K562 (cell line): Measurements from ENCODE around the gene KCNQ5. TPM values are rescaled to one million over a fixed set of nuclear protein-coding genes. Genes with fewer than 3 reads are reported as not detected.

Source experiments
- ATAC-seq: fragments of 200-7000 bp; cut with Tn5 transposase; 3 replicates; pipeline ENCODE4 v1.9.1; 2020; ENCODE audit warnings: moderate library complexity
- BruUV-seq: library from RNA; stranded (reverse); fragments of 400-500 nt; replicated peaks from 2 replicates; lab custom pipeline; 2021; lab: Mats Ljungman, UMichigan
- CTCF ChIA-PET: fragments of 300-600 bp; formaldehyde crosslinking; extraction: SDS; loops from one replicate; lab custom pipeline; 2021; ENCODE audit warnings: low intra/inter-chr PET ratio; lab: Yijun Ruan, JAX
- POLR2A ChIA-PET: fragments of 300-600, 350-650 bp; sonication (Branson Sonifier 250); formaldehyde crosslinking; extraction: SDS; loops from one replicate; lab custom pipeline; 2021; ENCODE audit warnings: antibody characterized with exemption, inconsistent platforms; lab: Yijun Ruan, JAX
- DNase-seq, 4 experiments: peaks; one replicate each; pipeline versions ENCODE4 v3.0.0 to v3.0.0-alpha.2; 2011 to 2018; ENCODE audit warnings: low spot score in 3 of 4, mixed read lengths in 3 of 4; ENCODE audit errors: extremely low read depth in 1 of 4
- FAIRE-seq: peaks from 2 replicates; lab custom pipeline; 2011; peaks lifted over from hg19 to GRCh38; lab: Jason Lieb, UNC
- H2AFZ ChIP-seq: 2 replicates; pipeline ENCODE4 v1.6.0; 2011; ENCODE audit warnings: low read depth, low read length, control low read depth, inconsistent platforms
- H3K27ac ChIP-seq: fragments of 200-600 bp; 3 replicates; pipeline ENCODE4 v1.8.0; 2011; ENCODE audit warnings: low read depth, mild to moderate bottlenecking, control low read depth, inconsistent platforms, low read length, moderate library complexity, mixed read lengths; ENCODE audit errors: extremely low read depth
- H3K27me3 ChIP-seq, 2 experiments: fragments of 300-600 bp in 1 of 2; 2 replicates in 1 of 2; 3 replicates in 1 of 2; pipeline versions ENCODE4 v1.6.0 to v1.8.0; 2011; ENCODE audit warnings: inconsistent platforms in 2 of 2, low read length in 2 of 2, mild to moderate bottlenecking in 1 of 2, mixed read lengths in 1 of 2, moderate library complexity in 1 of 2; ENCODE audit not compliant: control insufficient read depth in 2 of 2, insufficient read depth in 2 of 2
- H3K36me3 ChIP-seq: fragments of 300-600 bp; 3 replicates; pipeline ENCODE4 v1.8.0; 2011; ENCODE audit warnings: mild to moderate bottlenecking, low read length, inconsistent platforms; ENCODE audit not compliant: control insufficient read depth, insufficient read depth
- H3K4me1 ChIP-seq, 2 experiments: fragments of 200-600 bp in 1 of 2; replicated peaks in 1 of 2; 2 replicates in 1 of 2; 3 replicates in 1 of 2; pipeline versions ENCODE4 v1.5.1 to v1.8.0; 2011; ENCODE audit warnings: inconsistent platforms in 2 of 2, low read length in 2 of 2, mild to moderate bottlenecking in 1 of 2, mixed read lengths in 1 of 2, moderate library complexity in 1 of 2; ENCODE audit not compliant: control insufficient read depth in 2 of 2, insufficient read depth in 2 of 2
- H3K4me2 ChIP-seq: 2 replicates; pipeline ENCODE4 v1.6.1; 2011; ENCODE audit warnings: low read length, control low read depth, inconsistent platforms, mixed read lengths; ENCODE audit not compliant: insufficient read depth
- H3K4me3 ChIP-seq: fragments of 200-600 bp; sonication (generic), shearing (Covaris generic); 2 replicates; pipeline ENCODE4 v1.5.1; 2016; ENCODE audit warnings: control low read depth, inconsistent platforms
- H3K79me2 ChIP-seq: fragments of 200-600 bp; 3 replicates; pipeline ENCODE4 v1.8.0; 2011; ENCODE audit warnings: low read length, inconsistent platforms; ENCODE audit not compliant: control insufficient read depth, insufficient read depth
- H3K9ac ChIP-seq, 2 experiments: 2 replicates each; pipeline versions ENCODE4 v1.6.0 to v1.6.1; 2011; ENCODE audit warnings: low read depth in 2 of 2, low read length in 2 of 2, control low read depth in 1 of 2, inconsistent platforms in 1 of 2, mild to moderate bottlenecking in 1 of 2, mixed read lengths in 1 of 2; ENCODE audit not compliant: insufficient read depth in 1 of 2
- H3K9me1 ChIP-seq: one replicate; pipeline ENCODE4 v1.6.0; 2011; ENCODE audit warnings: inconsistent platforms, mild to moderate bottlenecking, low read length, moderate library complexity; ENCODE audit not compliant: control insufficient read depth, insufficient read depth
- H3K9me3 ChIP-seq: replicated peaks from 2 replicates; pipeline ENCODE4 v1.5.1; 2011; ENCODE audit warnings: low read depth, low read length, inconsistent platforms; ENCODE audit not compliant: control insufficient read depth, insufficient read depth
- H4K20me1 ChIP-seq: replicated peaks from 2 replicates; pipeline ENCODE4 v1.6.1; 2011; ENCODE audit warnings: low read length, inconsistent platforms, mixed read lengths; ENCODE audit not compliant: control insufficient read depth, insufficient read depth
- BCL6 ChIP-seq: fragments of 250-450 bp; sonication (Bioruptor Pico); IDR thresholded peaks from 2 replicates; pipeline ENCODE4 v1.4.0; 2020
- BCOR ChIP-seq: fragments of 450-650 bp; IDR thresholded peaks from 2 replicates; pipeline ENCODE4 v1.6.1; 2016
- BRD9 ChIP-seq: fragments of 450-650 bp; IDR thresholded peaks from 2 replicates; pipeline ENCODE4 v1.6.1; 2018; ENCODE audit warnings: low read depth; ENCODE audit not compliant: partially characterized antibody
- FOXM1 ChIP-seq, 2 experiments: fragments of 450-650 bp in 1 of 2; sonication (generic) in 1 of 2; formaldehyde crosslinking in 1 of 2; IDR thresholded peaks; 2 replicates each; pipeline versions ENCODE4 v1.6.1 to v1.9.0; 2017 to 2022; ENCODE audit warnings: low read depth in 2 of 2, mild to moderate bottlenecking in 2 of 2, missing genetic modification reagents in 1 of 2, moderate library complexity in 1 of 2
- HNRNPK ChIP-seq: fragments of 200-400 bp; formaldehyde crosslinking; IDR thresholded peaks from one replicate; pipeline ENCODE4 v1.6.1; 2018; ENCODE audit warnings: mild to moderate bottlenecking, low read depth, low read length; ENCODE audit not compliant: poor library complexity, severe bottlenecking
- NR2C1 ChIP-seq, 2 experiments: fragments of 450-650 bp; IDR thresholded peaks; 2 replicates each; pipeline ENCODE4 v1.6.1; 2017; ENCODE audit warnings: mild to moderate bottlenecking in 2 of 2, antibody characterized with exemption in 1 of 2, inconsistent platforms in 1 of 2, missing compliant biosample characterization in 1 of 2, missing genetic modification characterization in 1 of 2
- RBFOX2 ChIP-seq: fragments of 200-400 bp; formaldehyde crosslinking; IDR thresholded peaks from 2 replicates; pipeline ENCODE4 v1.6.1; 2017; ENCODE audit warnings: low read depth, mild to moderate bottlenecking, low read length, moderate library complexity
- SPI1 ChIP-seq: IDR thresholded peaks from 2 replicates; pipeline ENCODE4 v1.6.1; 2011; ENCODE audit warnings: low read depth, low read length, control low read depth, borderline replicate concordance
- TGIF2 ChIP-seq: sonication (generic); formaldehyde crosslinking; IDR thresholded peaks from 2 replicates; pipeline ENCODE4 v1.8.1; 2022; ENCODE audit warnings: mild to moderate bottlenecking, missing genetic modification reagents, moderate library complexity
- ZNF217 ChIP-seq: sonication (generic); formaldehyde crosslinking; IDR thresholded peaks from 2 replicates; pipeline ENCODE4 v1.8.0; 2022; ENCODE audit warnings: mild to moderate bottlenecking, missing genetic modification reagents
- ZNF408 ChIP-seq: fragments of 250-450 bp; sonication (Bioruptor Pico); IDR thresholded peaks from 2 replicates; pipeline ENCODE4 v1.4.0; 2020; ENCODE audit warnings: low read depth, mild to moderate bottlenecking, moderate library complexity
- ZNF444 ChIP-seq: fragments of 250-450 bp; sonication (Bioruptor Pico); IDR thresholded peaks from 2 replicates; pipeline ENCODE4 v1.4.0; 2020; ENCODE audit warnings: mild to moderate bottlenecking, moderate library complexity
- ZNF507 ChIP-seq: conservative IDR thresholded peaks from 2 replicates; pipeline ENCODE4 v1.6.1; 2017; ENCODE audit warnings: missing genetic modification characterization, missing compliant biosample characterization
- WGBS: fragments of 100-300 bp; shearing (Covaris generic); methylation state at CpG from one replicate; pipeline ENCODE4 v1.1.6; 2016; ENCODE audit warnings: low coverage, mixed read lengths; ENCODE audit not compliant: insufficient coverage; ENCODE audit errors: missing lambda C conversion rate; 5-methylcytosine and 5-hydroxymethylcytosine counted together
- in situ Hi-C: fragments of 300-500 bp; cut with MboI; formaldehyde crosslinking; loops from 4 replicates; pipeline ENCODE4 v1.15.0; 2018; ENCODE audit warnings: inconsistent platforms, mixed read lengths
- intact Hi-C: fragments of 100-400 bp; cut with micrococcal nuclease; formaldehyde crosslinking; loops from 2 replicates; pipeline ENCODE4 v1.14.2; 2022
- polyA plus RNA-seq, 8 experiments: library from polyadenylated mRNA; depleted of rRNA in 4 of 8; stranded (reverse) in 5 of 8; unstranded in 3 of 8; fragments of >200 nt; fragmentation: Nextera tagmentation in 2 of 8; fragmentation: Illumina TruSeq in 1 of 8; extraction: Ambion mirVana in 2 of 8; extraction: Trizol in 1 of 8; gene quantifications; 2 replicates each; pipeline versions ENCODE4 v1.2.1 to v1.2.3, GENCODE V29; 2011 to 2014; ENCODE audit warnings: inconsistent platforms in 1 of 8, missing spikeins in 1 of 8
- total RNA-seq, 7 experiments: library from RNA; depleted of rRNA in 6 of 7; stranded (reverse); fragments of >200 nt in 6 of 7; fragmentation: Illumina TruSeq in 2 of 7; extraction: Trizol in 2 of 7; gene quantifications; 2 replicates each; pipeline versions ENCODE4 v1.2.1 to v1.2.3, GENCODE V29; 2011 to 2021; ENCODE audit warnings: low replicate concordance in 1 of 7
- TF ChIP-seq, protein P1 (sequence below): fragments of 450-650 bp; IDR thresholded peaks from 2 replicates; pipeline ENCODE4 v1.6.1; 2018; ENCODE audit warnings: mild to moderate bottlenecking, low read depth; ENCODE audit not compliant: partially characterized antibody

Gene KCNQ5
- total and polyA plus RNA-seq, 9 of the 15 experiments (the other 6 are each of a cell fraction or from before 2014, with no cell fraction given): 0.31 to 5.9 (median 2.6) TPM

DNA sequence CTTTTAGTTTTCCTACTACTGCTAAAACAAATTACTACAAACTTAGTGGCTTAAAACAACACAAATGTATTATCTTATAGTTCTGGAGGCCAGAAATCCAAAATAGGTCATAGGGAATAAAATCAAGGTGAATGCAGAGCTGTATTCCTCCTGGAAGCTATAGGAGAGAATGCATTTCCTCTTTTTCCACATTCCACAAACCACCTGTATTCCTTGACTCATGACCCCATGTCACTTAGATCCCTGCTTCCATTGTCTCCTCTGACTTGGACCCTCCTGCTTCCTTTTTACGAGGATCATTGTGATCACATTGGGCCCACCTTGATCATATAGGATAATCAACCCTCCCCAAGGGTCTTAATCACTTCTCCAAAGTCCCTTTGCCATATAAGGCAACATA is 200.8 kb downstream of the KCNQ5 start:
- TF ChIP-seq SPI1 (peak; percentile 50; the same call in 1 of the 2 replicates), BRD9 (no peak), ZNF444 (CRISPR knock-in tag) (no peak)
- TF ChIP-seq, all 486 proteins: peak for 1
- POLR2A ChIA-PET: no interaction called here
- in situ Hi-C loops: no loop called here
- Histone ChIP-seq H3K27ac (no peak overlapping the region), H4K20me1 (no peaks in the 10 kb centered on the region), H3K27me3 (no peaks in the 10 kb centered on the region), H3K4me1 (no peaks in the 10 kb centered on the region), H3K4me3 (no peak overlapping the region), H3K79me2 (no peaks in the 10 kb centered on the region), H2AFZ (no peak overlapping the region), H3K36me3 (no peaks in the 10 kb centered on the region), H3K9me1 (no peaks in the 10 kb centered on the region), H3K9ac (no peak overlapping the region), H3K4me2 (no peak overlapping the region), H3K9me3 (no peaks in the 10 kb centered on the region)
- CTCF ChIA-PET: no interaction called here
- no TSS peak for BruUV-seq
- ATAC-seq (no peak), DNase-seq (no peak), FAIRE-seq (no peak)
- 7% methylated on average over 1 of the region's 1 CpG for WGBS
- intact Hi-C loops: no loop called here

DNA sequence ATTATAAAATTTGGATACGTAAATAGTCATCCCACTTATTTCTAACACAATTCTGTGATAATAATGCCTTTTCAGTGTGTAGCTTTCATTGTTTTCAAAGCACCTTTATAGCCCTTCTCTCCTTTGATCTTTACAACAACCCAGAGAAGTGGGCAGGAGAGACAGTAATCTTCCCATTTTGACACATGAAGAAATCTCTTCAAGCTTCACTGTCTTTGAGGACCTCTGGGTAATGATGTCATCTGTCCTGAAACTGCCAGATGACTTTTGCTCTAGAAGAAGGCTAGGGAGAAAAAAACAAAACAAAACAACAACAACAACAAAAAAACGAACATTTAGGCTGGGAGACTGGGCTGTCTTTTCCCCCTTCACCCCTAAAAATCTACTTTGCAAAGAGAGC is 203.0 kb downstream of the KCNQ5 start:
- intact Hi-C loops: no loop called here
- no peak for ATAC-seq
- H3K9ac ChIP-seq: no peak overlapping the region
- TF ChIP-seq, protein P1, sequence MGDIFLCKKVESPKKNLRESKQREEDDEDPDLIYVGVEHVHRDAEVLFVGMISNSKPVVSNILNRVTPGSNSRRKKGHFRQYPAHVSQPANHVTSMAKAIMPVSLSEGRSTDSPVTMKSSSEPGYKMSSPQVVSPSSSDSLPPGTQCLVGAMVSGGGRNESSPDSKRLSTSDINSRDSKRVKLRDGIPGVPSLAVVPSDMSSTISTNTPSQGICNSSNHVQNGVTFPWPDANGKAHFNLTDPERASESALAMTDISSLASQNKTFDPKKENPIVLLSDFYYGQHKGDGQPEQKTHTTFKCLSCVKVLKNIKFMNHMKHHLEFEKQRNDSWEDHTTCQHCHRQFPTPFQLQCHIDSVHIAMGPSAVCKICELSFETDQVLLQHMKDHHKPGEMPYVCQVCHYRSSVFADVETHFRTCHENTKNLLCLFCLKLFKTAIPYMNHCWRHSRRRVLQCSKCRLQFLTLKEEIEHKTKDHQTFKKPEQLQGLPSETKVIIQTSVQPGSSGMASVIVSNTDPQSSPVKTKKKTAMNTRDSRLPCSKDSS: no peak
- TF ChIP-seq ZNF217 (CRISPR knock-in tag) (no peak), TGIF2 (no peak), BCOR (no peak), ZNF507 (tag) (no peak), FOXM1 (IDR thresholded peaks at IDR 0.05; ENCODE audit: low read depth) (no peak), FOXM1 (CRISPR knock-in tag; IDR thresholded peaks at IDR 0.05; ENCODE audit: low read depth) (no peak), HNRNPK (no peak), ZNF408 (CRISPR knock-in tag) (no peak), RBFOX2 (no peak), BCL6 (no peak), NR2C1 (IDR thresholded peaks at IDR 0.05) (no peak), NR2C1 (tag; IDR thresholded peaks at IDR 0.05) (no peak)

More for the DNA sequence above, 203.0 kb downstream of the KCNQ5 start:
- Histone ChIP-seq H3K4me2 (no peak overlapping the region), H3K4me3 (no peak overlapping the region), H4K20me1 (no peaks in the 10 kb centered on the region), H2AFZ (no peak overlapping the region), H3K9me1 (no peaks in the 10 kb centered on the region), H3K27me3 (no peaks in the 10 kb centered on the region), H3K4me1 (no peaks in the 10 kb centered on the region), H3K36me3 (no peaks in the 10 kb centered on the region), H3K79me2 (no peaks in the 10 kb centered on the region), H3K9me3 (no peaks in the 10 kb centered on the region), H3K27ac (no peak overlapping the region)
- no TSS peak for BruUV-seq
- WGBS: 58% methylated on average over 1 of the region's 2 CpGs
- FAIRE-seq (no peak), DNase-seq (no peak)
- in situ Hi-C loops: no loop called here
- CTCF ChIA-PET: no interaction called here
- POLR2A ChIA-PET: interaction anchor here (0.7 kb wide), 1 partner anchor 15 kb away, joined by 3 read pairs; no protein-coding TSS in a partner anchor
